Endometrial microvascular endothelial cells (primary cell): ENCODE measurements around the gene CHL1. TPM values are rescaled to one million over a fixed set of nuclear protein-coding genes. Genes with fewer than 3 reads are reported as not detected.

Experiments
- in situ Hi-C: cut with HindIII; loops from 2 replicates; pipeline ENCODE4 v1.10.0; 2017; ENCODE audit warnings: low sequenced_read_pairs, low pct_unique_long_range_greater_than_20kb; ENCODE audit errors: inconsistent ontology term
- total RNA-seq: library from RNA; depleted of rRNA; stranded (reverse); fragments of >200 nt; gene quantifications from one replicate; pipeline ENCODE4 v1.2.3, GENCODE V29; 2015; ENCODE audit errors: inconsistent ontology term

The CHL1 gene
- total RNA-seq, 1 donor from 2014 or later, result not detected

DNA sequence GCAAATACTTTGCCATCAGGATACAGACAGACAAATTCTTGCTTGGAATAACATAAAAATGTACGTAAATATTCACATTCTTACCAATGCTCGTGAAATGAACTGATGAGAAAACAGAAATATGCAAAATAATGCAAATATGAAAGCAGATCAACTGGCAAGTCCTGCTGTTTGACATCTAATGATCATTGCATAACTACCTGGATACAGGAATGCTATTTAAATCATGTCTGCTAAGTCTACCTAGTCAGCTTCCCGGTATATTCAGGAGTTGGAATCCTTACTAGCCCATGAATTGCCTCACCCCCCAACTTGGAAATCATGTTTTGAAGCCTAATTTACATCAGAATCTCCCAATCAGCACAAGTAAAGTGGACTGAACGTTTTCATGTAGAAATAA lies 230.6 kb downstream of the CHL1 start:
- in situ Hi-C loops, result no loop called here

DNA sequence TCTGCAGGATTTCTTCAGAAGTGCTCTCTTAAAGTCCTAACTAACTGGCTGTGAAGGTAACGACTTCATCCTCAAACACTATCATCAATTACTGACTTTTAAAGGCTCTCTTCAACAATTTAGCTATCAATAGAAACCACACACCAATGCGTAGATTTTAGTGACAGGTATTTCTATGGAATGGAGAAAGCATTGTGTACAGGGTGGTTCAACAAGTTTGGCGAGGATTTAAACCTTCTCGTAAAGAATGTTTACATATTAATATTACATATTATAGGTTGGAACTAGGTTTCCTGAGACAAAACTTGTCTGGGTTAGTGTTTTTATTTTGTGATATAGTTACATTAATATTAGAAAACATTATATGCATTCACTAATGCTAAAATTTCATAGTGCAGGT lies 233.6 kb downstream of the CHL1 start:
- in situ Hi-C loops, result no loop called here

DNA sequence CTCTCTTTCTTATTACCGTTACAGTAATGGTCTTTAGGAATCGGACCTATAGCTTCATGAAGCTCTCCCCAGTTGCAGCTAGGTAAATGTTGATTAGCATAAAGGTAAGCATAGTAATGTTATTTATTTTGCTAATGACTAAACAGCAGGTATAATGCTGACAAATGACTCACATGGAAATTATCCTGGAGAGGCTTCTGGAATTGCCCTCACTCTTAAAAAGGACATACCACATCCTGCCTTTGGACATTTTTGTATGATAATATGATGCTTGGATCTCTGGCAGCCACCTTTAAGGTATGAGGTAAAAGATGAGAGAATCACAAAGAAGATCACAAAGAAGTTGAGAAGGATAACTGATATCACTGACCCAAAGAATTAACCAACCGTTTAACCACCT lies 238.6 kb downstream of the CHL1 start:
- in situ Hi-C loops, result no loop called here

DNA sequence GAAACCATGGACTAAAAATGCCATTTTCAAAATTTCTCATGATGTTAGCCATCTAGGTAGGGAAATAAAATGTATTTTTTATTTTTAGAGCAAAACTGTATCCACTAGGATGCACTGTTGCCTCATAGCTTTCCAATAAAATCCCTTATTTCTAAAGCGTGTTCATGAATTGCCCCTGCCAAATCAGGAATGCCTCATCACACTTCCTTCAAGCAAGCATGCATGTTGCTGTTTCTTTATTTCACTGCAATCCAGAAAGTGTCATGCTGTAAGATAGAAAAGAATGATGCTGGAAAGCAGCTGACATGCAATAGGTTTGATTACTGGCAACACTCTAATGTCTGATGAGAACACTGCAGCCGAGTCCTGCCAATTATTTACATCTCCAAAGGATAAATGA lies 239.5 kb downstream of the CHL1 start:
- in situ Hi-C loops, result no loop called here

DNA sequence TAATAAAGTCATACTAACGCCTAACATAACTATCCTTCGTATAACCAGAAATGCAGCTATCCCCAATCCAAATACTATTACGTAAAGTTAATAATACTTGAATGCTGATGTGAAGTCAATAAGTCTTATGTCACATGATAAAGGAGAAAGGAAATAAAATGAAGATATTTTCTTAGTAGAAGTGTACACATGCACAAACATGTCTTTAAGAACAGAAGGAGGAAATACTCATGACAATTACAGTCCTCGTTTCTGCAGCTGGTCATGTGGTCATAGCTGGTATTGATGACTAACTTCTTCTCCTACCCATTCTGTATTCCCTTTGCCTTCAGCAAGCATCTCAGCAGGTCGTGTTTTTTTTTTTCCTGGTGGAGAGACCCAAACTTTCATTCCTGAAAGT lies 244.3 kb downstream of the CHL1 start:
- in situ Hi-C loops, result no loop called here

DNA sequence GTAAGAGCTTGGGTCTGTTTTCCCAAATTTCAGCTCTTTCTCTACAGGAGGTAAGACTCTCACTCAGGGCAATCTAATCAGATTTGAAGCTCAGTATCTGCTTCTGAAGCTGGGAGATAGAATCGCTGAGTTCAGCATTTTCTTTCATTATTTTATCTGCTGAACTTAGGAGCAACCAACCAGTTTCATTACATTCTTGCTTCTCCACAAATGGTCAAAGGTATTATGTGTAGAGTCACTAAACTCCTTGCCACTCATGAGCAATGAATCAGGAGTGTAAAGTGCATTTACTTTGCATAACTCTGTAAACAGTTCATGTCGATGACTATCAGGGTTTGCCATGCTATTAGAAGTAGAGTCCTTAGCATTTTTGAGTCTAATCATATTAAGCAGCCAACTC lies 249.4 kb downstream of the CHL1 start:
- in situ Hi-C loops, result no loop called here

DNA sequence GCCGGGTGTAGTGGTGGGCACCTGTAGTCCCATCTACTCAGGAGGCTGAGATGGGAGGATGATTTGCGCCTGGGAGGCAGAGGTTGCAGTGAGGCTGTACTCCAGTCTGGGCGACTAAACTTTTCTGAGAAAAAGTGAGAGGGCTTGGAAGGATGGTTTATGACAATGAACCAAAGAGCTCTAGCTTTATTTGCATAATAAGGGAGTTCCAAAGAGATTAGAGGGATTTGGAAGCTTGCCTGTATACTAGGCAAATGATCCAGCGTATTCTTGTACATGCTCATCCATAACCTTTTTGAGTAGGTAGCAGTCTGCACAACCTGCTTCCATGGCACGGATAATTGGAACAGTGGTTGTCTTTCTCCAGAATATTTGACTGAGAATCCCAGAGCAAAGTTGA lies 251.1 kb downstream of the CHL1 start:
- in situ Hi-C loops, result no loop called here

DNA sequence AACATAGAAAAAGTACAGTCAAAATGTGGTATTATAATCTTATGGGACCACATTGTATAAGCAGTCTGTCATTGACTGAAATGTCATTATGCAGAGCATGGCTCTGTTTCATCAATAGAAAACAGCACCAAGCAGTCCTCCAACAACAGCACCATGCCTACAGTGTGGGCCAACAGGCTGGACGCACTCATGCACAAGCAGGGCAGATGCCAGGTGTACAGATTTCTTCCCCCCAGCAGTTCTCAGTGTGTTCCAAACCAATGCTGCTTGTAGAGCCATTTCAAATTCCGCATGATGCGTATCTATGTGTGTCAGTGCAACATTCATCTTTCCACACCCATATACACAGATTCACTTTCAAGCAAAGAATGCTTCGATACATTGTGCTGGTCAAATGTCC lies 253.1 kb downstream of the CHL1 start:
- in situ Hi-C loops, result no loop called here

DNA sequence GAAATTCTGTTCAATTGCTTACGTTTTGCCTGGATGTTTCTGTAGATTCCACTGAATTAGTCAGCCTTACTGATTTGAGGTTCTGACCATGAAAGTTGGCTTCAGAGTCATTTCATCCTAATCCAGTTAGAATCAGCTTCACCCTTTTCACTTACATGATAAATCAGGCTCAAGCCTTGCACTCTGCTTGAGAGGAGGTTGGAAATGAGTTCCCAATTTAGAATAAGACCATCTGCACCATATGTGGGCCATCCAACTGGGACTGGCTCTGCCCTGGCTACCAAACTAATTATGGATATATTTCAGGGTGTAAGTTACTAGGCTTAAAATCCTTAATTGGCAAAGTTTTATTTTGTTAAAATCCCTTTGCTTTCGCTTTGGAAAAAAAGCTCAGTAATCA lies 255.7 kb downstream of the CHL1 start:
- in situ Hi-C loops, result no loop called here

DNA sequence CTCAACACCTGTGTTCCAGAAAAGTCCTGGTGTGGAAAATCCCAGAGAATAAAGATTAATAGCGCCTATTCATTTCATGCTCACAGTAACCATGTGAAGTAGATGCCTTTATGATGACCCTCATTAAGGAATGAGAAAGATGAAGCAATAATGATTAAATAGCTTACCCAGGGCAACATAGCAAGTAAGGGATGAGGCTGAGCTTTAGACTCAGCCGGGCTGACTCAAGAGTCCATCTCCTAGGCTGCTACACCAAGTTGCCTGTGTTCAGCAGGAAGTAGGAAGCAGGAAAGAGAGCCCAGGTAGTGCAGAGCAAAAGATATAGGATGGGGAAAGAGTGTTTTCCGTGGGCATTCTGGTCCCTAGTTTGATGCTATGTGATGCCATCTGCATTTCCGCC lies 256.5 kb downstream of the CHL1 start:
- in situ Hi-C loops, result no loop called here

DNA sequence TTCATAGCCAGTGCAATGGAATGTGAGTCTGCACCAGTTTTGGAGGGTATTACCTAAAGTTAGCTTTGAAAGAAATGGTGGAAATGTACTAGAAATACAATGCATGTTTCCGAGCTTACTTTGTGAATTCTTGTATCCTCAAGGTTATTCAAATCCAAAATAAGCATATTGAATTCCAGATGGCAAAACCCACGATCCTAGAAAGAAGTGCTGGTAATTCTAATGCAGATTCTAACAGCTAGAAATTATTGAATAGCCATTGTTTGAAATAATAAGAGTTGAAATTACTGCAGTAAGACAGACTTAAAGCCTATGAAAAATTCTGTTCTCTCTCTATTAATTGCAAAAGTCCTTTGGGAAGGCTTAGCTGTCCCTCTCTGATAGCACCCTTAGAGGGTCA lies 258.4 kb downstream of the CHL1 start:
- in situ Hi-C loops, result no loop called here

DNA sequence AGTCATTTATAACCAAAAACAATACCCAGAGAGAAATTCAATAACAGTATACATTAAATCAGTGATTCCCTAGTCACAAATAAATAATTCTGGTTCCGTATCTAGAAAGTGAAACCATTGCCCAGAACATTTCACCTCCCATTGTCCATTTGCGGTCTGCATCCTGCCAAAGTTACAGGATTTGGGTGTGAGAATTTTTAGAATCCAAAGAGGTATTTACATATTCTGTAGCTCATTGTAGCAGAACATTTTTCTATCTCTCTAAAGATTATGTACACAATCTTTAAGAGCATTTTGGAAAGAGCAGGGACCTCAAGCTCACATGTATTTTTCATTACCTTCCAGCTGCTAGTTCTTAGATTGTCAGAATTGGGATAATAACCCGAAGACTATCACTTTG lies 261.6 kb downstream of the CHL1 start:
- in situ Hi-C loops, result no loop called here

DNA sequence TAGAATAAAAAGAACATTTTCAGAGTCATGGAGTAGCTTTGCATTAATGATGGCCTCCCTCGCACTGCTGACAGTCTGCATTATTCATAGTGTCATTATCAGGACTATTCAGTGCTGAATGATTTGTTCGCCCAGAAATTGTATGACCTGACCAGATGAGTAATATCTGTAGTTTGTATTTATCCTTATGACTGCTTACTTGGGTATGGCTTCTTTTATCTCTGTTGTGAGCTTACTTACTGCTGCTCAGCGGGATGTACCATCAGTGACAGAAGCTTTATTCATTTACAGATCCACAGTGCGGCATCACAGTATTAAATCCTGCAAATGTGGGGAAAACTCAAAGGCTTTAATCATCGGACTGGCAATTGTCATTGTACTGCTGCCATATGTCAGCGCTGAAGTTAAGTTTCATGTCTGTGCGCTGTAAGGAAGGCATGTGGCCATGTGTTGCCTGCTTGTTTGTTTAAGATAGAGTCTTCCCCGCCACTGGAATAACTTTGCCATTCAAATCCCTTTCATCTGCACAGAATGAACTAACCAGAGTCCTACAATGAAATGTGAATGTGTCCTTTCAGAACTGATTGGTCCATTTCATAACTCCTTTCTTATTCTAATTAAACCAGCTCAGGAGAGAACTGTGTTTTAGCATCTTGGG lies 262.2 kb downstream of the CHL1 start:
- in situ Hi-C loops, result no loop called here
